ENCODE measurements around the gene TOMM7.

- TF ChIP-seq, protein P1, sequence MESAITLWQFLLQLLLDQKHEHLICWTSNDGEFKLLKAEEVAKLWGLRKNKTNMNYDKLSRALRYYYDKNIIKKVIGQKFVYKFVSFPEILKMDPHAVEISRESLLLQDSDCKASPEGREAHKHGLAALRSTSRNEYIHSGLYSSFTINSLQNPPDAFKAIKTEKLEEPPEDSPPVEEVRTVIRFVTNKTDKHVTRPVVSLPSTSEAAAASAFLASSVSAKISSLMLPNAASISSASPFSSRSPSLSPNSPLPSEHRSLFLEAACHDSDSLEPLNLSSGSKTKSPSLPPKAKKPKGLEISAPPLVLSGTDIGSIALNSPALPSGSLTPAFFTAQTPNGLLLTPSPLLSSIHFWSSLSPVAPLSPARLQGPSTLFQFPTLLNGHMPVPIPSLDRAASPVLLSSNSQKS (CRISPR knock-in tag; IDR thresholded peaks at IDR 0.05): no peak
- TF ChIP-seq ELK1 (CRISPR knock-in tag; IDR thresholded peaks at IDR 0.05): no peak
- TF ChIP-seq HDGF (IDR thresholded peaks at IDR 0.05): no peak
- TF ChIP-seq USF1 (CRISPR knock-in tag; IDR thresholded peaks at IDR 0.05): no peak
- TF ChIP-seq YY1 (IDR thresholded peaks at IDR 0.05; ENCODE audit: borderline replicate concordance in 1 of 3, control insufficient read depth in 1 of 3, extremely low read depth in 1 of 3, insufficient read depth in 3 of 3, insufficient read length in 1 of 3, insufficient replicate concordance in 2 of 3, low read depth in 1 of 3, low read length in 2 of 3): no peak
These were observed 50.8 kb downstream of the TOMM7 start for GRCh38 chr7:22771872-22772228.

Data from K562 (cell line).